Stimulated activated CD4-positive, alpha-beta T cell treated with anti-CD3 and anti-CD28 coated beads, Interleukin-15, amount 100 ng/mL, for 48 hours (primary cell): ENCODE results near the gene N4BP2.
"Not testable (repeated sequence)": the region's sequence is repeated elsewhere in the genome, so short reads cannot be mapped to it uniquely, and the experiment has no call there.

Experiments used
- DNase-seq, 2 donors: peaks; one replicate each; pipeline ENCODE4 v3.0.0-alpha.2; 2020; ENCODE audit warnings: low read depth in 2 of 2

N4BP2 gene

DNA sequence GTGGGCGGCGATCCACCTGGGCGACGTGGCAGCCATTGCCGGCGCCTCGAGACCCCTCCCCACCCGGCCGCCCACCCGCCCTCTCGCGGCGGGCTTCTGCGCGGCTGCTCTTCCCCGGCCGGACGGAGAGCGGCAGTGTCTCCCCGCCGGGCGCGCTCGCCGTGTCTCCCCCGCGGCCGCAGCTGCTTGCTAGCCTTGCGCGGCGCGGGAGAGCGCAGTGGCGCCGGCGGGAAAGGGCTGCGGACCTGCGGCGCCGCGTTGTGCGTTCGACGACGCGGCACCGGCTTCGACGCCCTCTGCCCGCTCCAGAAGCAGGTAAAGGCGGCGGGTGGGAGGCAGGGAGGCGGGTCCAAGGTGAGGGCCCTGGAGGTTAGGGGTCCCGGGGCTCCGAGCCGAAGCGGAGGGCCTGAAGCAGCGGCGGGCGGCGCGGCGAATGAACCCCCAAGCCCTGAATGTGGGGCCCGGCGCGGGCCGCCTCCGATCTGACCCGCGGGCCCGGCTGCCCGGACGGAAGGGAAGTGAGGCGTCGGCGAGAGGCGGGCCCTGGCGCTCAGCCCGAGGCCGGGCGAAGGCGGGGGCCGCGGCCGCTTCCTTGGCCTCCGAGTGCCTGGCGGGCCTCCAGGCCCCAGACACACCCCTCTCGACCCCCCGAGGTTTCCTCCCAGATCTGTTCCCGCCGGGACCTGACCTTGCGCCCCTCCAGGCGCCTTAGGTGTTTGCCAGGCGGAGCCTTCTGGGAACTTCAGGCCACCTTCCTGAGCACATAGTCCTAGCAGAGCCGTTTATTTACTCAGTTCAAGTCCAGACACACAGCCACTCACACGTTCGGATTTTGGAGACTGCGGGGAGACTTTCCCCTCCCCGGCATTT lies at the start of gene N4BP2:
Gene N4BP2, plus strand, starts transcription at position 135 of the 870 bp plus-strand sequence. CDS start 40,491 bp downstream, outside the sequence.
- peak; percentile 53 to 66 for DNase-seq

DNA sequence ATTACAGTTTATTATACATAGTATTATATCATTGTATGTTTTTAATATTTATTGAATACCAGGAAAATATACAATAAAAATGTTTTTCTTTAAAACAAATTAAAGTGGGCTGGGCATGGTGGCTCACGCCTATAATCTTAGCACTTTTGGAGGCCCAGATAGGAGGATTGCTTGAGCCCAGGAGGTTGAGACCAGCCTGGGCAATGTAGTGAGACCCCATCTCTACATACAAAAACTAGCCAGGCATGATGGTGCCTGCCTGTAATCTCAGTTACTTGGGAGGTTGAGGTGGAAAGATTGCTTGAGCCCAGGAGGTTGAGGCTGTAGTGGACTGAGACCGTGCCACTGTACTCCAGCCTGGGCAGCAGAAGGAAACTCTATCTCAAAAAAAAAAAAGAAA lies 40.6 kb upstream of the N4BP2 start:
- DNase-seq = no peak

DNA sequence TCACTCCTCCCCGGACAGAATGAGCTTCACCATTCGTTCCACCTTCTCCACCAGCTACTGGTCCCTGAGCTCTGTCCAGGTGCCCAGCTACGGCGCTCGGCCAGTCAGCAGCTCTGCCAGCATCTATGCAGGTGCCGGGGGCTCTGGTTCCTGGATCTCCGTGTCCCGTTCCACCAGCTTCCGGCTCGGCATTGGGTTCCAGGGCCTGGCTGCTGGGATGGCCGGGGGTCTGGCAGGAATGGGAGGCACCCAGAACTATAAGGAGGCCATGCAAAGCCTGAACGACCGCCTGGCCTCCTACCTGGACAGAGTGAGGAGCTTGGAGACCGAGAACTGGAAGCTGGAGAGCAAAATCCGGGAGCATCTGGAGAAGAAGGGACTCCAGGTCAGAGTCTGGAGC lies 36.4 kb upstream of the N4BP2 start:
- no peak for DNase-seq

DNA sequence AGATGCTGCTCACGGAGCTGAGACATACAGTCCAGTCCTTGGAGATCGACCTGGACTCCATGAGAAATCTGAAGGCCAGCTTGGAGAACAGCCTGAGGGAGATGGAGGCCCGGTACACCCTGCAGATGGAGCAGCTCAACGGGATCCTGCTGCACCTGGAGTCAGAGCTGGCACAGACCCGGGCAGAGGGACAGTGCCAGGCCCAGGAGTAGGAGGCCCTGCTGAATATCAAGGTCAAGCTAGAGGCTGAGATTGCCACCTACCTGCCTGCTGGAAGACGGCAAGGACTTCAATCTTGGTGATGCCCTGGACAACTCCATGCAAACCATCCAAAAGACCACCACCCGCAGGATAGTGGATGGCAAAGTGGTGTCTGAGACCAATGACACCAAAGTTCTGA lies 35.5 kb upstream of the N4BP2 start:
- not testable (repeated sequence) for DNase-seq

DNA sequence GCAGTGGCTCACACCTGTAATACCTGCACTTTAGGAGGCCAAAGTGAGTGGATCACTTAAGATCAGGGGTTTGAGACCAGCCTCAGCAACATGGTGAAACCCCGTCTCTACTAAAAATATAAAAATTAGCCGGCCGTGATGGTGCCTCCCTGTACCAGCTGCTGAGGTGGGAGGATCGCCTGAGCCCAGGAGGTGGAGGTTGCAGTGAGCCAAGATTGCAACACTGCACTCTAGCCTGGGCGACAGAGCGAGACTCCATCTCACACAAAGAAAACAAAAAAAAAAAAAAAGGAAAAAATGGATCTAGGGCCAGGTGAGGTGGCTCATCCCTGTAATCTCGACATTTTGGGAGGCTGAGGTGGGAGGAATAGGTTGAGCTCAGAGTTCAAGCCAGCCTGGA lies 32.6 kb upstream of the N4BP2 start:
- DNase-seq = not testable (repeated sequence)

DNA sequence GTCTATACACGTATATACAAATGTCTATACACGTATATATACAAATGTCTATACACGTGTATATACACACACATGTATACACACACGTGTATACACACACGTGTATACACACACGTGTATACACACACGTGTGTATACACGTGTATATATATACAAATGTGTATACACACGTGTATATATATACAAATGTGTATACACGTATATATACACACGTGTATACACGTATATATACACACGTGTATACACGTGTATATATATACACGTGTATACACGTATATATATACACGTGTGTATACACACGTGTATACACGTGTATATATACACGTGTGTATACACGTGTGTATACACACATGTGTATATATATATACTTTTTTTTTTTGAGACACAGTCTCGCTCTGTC lies 23.9 kb upstream of the N4BP2 start:
- DNase-seq = no peak

DNA sequence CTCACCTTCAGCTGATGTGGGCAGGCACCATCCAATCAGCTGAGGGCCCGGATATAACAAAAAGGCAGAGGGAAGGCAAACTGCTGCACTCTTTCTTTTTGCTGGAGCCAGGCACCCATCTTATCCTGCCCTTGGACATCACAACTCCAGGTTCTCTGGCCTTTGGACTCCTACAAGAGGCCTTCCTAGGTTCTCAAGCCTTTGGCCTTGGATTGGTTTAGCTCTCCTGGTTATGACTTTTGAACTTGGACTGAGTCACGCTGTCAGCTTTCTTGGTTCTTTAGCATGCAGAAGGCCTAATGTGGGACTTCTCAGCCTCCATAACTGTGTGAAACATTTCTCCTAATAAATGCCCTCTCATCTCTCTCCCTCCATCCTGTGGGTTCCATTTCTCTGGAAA lies 23.0 kb upstream of the N4BP2 start:
- no peak for DNase-seq

DNA sequence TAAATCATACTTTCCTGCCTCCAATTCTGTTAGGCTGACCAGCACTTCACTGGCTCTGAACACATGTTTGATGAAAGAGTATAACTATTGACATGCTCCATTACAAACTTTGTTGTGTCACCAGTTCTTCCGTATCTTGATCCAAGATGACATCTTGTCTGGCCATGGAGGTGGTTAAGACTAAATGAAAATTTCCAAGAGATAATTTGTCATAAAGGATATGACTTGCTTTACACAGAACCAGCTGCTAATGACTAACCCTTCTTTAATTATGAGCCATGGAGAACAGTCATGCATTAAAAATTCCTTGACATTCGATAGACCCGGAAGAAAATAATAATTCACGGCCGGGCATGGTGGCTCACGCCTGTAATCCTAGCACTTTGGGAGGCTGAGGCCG lies 17.7 kb upstream of the N4BP2 start:
- no peak for DNase-seq

DNA sequence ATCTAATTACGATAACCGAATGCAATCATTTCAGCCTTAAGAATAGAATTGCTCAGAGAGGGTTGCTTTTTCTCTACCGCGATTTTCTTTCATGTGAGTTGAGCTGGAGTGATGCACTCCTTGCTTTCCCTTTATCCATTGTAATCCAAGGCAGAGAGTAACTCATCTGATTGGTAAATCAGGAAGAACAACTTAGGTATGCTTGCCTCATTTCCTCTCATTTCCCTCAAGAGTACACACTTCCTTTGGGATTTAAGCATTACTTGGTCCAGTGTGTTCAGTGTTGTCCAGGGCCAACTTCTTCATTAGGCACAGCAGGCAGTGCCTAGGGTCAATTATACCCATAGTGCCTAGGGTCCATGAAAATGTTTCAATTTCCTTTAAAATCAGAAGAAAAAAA lies 15.7 kb upstream of the N4BP2 start:
- DNase-seq = no peak

DNA sequence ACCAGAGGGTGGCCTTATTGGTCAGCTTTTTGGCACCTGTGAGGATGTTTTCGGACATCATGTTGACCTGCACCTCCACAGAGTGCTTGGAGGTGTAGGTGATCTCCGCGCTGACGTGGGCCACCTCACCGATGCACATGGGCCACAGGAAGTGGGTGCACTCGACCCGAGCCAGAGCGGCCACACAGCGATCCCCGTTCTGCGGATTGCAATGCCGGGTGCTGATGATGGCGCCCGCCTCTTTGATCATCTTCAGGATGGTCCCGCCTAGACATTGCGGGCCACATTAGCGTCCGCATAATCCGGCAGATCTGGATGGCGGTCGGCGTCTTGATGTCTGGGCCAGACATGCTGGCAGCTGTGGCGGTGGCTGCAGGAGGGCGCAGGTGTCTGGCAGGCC lies 12.9 kb upstream of the N4BP2 start:
- no peak for DNase-seq

DNA sequence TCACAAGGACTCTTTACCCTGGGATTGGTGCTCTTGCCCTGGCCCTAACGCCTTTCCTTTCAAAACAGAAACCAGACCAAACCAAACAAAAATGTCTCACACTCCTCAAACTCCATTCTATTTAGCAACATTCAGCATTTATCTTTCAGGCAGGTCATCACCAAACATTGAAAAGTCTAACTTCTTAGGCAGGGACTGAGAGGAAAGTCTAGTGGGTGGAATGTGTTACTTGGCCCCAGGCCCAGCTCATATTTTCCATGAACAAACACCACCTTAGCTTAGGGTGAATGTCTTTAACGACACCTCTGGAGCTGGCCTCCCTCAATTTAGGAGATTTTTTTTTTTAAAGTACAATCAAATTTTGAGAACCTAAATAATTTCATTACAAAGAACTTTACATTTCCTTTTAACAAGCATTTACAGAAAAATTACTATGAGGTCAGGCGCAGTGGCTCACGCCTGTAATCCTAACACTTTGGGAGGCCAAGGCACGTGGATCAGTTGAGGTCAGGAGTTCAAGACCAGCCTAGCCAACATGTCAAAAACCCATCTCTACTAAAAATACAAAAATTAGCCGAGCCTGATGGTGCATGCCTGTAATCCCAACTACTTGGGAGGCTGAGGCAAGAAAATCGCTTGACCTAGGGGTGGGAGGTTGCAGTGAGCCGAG lies 10.2 kb upstream of the N4BP2 start:
- peak; percentile 23 to 29 for DNase-seq

DNA sequence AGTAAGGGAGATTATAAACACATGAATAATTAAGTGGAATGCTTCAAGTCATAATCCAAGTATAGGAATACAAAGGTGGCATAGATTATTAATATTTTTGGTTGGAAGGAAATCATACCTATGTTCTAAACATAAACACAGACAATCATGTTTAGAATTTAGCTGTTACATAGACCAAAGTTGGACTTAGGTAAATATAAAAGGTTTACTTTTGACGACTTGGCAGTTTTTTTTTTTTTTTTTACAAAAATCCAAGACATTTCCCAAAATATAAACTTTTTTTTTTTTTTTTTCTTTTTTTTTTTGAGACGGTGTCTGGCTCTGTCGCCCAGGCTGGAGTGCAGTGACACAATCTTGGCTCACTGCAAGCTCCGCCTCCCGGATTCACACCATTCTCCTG lies 3.5 kb upstream of the N4BP2 start:
- no peak for DNase-seq

DNA sequence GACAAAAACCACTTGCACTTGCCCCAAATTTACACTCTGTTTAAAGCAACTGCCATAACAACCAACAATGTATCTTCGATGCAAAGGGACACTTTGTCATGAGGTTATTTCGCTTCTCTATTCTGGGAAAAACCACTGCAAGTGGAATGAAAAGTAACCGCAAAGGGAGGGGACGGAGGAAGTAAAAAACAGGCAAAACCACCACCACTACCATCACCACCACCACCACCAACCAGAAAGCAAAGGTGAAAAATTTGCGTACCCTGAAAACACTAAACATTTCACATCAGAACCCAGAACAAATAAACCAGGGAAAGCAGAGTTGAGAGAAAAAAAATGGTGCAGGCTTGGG lies 1.2 kb upstream of the N4BP2 start:
- peak; percentile 29 for DNase-seq

DNA sequence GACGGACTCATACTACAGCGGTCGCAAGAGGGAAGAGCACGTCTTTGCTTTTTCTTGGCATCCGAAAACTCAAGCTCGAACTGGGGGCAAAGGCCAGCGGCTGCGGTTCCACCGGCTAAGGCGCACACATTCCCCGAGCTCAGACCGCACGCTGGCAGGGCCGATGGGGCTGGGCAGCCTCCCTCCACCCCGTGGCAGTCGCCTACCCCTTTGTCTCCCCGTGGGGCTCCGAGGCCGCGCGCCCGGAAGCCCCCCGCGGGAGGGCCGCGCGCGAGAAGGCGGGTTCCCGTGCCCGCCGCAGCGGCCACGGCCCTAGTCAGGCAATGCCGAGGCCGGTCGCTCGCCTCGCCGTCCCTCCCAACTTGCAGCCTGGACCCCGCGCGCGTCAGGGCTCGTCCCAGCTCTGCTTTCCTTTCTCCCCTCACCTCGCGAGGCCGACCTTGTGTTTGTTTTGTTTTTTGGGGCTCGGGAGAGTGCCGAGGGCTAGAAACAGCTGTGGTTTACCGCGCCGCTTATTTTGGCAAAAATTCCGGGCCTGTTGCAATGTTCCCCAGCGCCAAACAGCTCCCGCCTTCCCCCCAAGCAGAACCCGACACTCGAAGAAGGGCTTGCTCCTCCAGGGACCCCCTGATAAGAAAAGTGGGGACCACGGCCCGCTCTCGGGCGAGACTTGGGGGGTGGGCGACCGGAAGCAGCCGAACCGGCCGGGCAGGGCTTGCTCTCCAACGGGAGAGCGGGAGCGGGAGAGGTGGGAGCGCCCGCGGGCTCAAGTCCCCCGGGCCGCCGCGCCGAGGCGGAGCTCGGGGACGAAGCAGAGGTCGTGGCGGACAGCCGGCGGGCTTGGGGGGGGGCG lies 561 bp upstream of the N4BP2 start:
- peak; percentile 20 to 35 for DNase-seq

DNA sequence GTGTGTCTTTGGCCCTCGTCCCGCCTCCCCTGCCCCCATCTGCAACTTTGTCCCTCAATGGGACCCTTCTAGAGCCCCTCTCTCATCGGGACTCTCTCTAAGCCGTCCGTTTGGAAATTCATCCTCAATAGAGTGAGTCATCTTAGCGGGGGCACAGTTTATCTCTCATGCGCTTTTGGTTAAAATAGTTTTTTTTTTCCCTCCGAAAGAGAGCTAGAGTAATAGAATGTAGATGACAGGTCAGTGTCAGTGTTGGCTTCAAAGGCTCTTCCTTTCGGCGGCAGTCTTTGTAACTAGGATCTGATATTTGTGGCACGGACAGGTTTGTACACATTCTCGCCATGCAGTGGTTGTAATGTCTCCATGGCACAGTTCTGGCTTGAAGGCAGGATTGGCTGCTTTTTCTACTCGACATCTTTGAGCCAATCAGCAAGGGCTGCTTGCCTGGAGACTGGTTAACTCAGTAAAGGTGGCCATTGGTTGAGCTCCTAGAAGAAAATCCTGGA lies 989 bp downstream of the N4BP2 start:
- peak; percentile 66 to 68 for DNase-seq

DNA sequence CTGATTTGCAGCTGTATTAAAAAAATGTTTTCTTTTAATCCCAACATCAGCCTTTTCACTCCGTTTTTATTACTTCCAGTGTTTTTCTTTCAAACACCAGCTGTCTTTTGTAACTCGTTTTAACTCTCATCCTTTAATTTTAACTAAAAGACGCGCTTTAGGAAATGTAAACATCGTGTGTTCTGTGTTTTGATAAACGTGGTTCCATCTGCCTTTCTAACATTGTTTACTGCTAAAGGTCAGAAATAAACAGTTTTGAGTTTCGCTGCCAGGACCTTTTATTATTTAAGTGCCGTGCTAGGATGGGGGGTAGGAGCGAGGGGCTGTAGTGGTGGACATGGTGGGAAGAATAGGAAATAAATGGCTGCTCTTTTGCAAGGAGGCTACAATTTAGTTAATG lies 1.5 kb downstream of the N4BP2 start:
- no peak for DNase-seq

DNA sequence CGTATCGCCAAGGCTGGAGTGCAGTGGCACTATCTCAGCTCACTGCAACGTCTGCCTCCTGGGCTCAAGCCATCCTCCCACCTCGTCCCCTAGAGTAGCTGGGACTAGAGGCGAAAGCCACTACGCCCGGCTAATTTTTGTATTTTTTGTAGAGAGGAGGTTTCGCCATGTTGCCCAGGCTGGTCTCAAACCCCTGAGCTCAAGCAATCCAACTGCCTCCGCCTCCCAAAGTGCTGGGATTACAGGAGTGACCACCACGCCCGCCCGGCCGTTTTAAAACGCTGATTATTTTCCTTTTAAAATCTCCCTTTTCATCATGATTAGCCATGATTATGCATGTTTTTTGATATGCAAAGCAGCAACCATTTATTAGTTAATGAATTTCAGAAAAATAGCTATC lies 2.2 kb downstream of the N4BP2 start:
- DNase-seq = no peak

DNA sequence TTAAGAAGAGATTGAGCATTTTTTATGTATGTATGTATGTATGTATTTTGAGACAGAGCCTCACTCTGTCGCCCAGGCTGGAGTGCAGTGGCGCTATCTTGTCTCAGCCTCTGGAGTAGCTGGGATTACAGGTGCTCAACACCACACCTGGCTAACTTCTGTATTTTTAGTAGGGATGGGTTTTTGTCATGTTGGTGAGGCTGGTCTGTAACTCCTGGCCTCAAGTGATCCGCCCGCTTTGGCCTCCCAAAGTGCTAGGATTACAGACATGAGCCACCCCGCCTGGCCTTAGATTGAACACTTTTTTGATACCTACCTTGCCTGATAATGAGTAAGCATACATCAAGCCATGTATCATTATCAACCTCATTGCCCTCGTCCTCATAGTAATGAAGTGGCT lies 2.7 kb downstream of the N4BP2 start:
- no peak for DNase-seq

DNA sequence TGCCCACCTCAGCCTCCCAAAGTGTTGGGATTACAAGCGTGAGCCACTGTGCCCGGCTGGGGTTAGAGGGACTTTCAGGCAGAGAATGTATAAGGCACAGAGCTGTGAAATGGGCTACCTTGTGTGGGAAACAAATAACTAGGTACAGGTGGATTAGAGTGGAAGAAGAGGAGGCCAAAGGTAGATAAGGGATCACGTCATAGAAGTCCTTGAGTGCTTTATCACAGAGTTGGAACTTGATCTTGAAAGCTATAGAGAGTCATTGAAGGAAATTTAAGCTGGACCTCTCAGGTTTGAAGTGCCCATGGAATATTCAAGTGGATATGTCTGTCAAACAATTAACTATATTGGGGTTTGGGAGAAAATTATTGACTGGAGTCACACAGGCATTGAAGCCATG lies 8.4 kb downstream of the N4BP2 start:
- no peak for DNase-seq

DNA sequence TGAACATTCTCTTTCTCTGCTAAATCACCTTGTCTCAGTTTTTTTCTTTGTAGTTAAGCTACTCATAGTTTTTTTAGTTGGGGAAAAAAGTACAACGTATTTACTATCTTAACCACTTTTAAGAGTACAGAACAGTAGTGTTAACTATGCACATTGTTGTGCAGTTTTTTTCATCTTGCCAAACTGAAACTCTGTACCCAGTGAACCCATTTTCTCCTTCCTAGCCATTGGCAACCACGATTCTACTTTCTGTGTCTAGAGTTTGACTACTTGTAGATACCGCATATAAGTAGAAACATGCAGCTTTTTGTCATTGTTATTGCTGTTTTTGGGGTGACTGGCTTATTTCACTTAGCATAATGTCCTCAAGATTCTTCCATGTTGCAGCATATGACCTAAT lies 10.0 kb downstream of the N4BP2 start:
- no peak for DNase-seq

DNA sequence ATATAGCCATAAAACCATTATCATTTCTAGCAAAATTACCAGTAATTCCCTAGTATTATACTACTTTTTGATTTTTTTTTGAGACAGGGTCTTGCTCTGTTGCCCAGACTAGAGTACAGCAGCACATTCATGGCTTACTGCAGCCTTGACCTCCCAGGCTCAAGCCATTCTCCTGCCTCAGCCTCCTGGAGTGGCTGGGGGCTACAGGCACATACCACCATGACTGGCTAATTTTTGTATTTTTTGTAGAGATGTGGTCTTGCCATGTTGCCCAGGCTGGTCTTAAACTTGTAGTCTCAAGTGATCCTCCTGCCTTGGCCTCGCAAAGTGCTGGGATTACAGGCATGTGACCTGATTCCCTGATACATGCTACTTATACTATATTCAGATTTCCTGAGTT lies 13.7 kb downstream of the N4BP2 start:
- no peak for DNase-seq

DNA sequence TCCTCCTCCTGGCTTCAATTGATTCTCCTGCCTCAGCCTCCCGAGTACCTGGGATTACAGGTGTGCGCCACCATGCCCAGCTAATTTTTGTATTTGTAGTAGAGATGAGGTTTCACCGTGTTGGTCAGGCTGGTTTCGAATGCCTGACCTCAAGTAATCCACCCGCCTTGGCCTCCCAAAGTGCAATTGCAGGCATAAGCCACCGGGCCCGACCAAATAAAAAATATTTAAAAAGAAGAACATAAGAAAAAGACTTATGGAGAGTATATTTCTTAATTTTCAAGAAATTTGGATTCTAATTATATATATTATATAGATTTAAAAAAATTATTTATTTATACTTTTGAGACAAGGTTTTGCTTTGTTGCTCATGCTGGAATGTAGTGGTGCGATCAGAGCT lies 29.8 kb downstream of the N4BP2 start:
- no peak for DNase-seq
